Measurements from ENCODE around the gene COQ10B. TPM values are rescaled to one million over a fixed set of nuclear protein-coding genes. Genes with fewer than 3 reads are reported as not detected.

COQ10B gene
- total and polyA plus RNA-seq, 2 of the 4 experiments (the other 2 are of a cell fraction), result 9.5 to 28.7 TPM

DNA sequence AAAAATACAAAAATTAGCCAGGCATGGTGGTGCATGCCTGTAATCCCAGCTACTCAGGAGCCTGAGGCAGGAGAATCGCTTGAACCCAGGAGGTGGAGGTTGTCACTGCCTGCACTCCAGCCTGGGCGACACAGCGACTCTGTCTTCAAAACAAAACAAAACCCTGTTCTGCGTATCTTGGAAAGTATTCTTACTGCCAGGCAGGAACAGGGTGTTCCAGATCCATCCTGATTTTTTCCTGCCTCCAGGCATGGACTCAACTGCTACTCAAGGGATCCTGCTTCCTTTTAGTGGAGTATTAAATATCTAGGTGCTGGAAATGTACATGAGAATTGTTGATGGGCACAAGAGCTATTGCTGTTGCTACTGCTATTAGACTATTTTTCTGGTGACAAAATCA lies 34.0 kb downstream of the COQ10B start:
- H3K4ac ChIP-seq (ENCODE audit: low read depth, low read length), result no peak overlapping the region
- H3K4me2 ChIP-seq (ENCODE audit: low read depth, low read length), result no peak overlapping the region
- no peak overlapping the region for H2AFZ ChIP-seq (replicated peaks; ENCODE audit: low read length, poor library complexity)
- H2BK15ac ChIP-seq (ENCODE audit: low read depth, low read length), result no peak overlapping the region
- H4K20me1 ChIP-seq (ENCODE audit: insufficient read depth, low read length), result no peaks in the 10 kb centered on the region
- H3K23ac ChIP-seq (ENCODE audit: low read depth, low read length), result no peak overlapping the region
- dilution Hi-C loops (cut with HindIII; ENCODE audit: low sequenced_read_pairs, unreplicated experiment) (no loop called here), intact Hi-C loops (cut with micrococcal nuclease) (no loop called here), in situ Hi-C loops (cut with MboI; ENCODE audit: low sequenced_read_pairs) (no loop called here)
- no peak overlapping the region for H3K18ac ChIP-seq (ENCODE audit: low read depth, low read length)
- H4K5ac ChIP-seq (ENCODE audit: low read depth, low read length), result no peak overlapping the region
- H3K14ac ChIP-seq (replicated peaks; ENCODE audit: low read depth, low read length), result no peak overlapping the region
- H2AK9ac ChIP-seq (replicated peaks; ENCODE audit: low read depth, low read length, poor library complexity), result no peak overlapping the region
- H3K4me3 ChIP-seq (ENCODE audit: insufficient read depth, low read depth, low read length), result no peak overlapping the region
- no peak for TF ChIP-seq NFE2L2 (IDR thresholded peaks at IDR 0.05; ENCODE audit: low read depth, low read length)
- no peak for TF ChIP-seq RFX5 (IDR thresholded peaks at IDR 0.05; ENCODE audit: low read depth, low read length)
- no peak for TF ChIP-seq RCOR1 (IDR thresholded peaks at IDR 0.05; ENCODE audit: insufficient replicate concordance, low read length)
- no peak for TF ChIP-seq MXI1 (IDR thresholded peaks at IDR 0.05; ENCODE audit: borderline replicate concordance, low read depth, low read length)
- no peak for TF ChIP-seq POLR2A (IDR thresholded peaks at IDR 0.05; ENCODE audit: low read depth, low read length)
- no peak overlapping the region for H3K9ac ChIP-seq (ENCODE audit: low read depth, low read length)
- H2BK5ac ChIP-seq (ENCODE audit: low read depth, low read length, poor library complexity, severe bottlenecking), result no peak overlapping the region
- H4K91ac ChIP-seq (ENCODE audit: insufficient read depth, low read depth, low read length), result no peak overlapping the region
- H2AK5ac ChIP-seq (ENCODE audit: low read depth, low read length), result no peak overlapping the region
- H3K9me3 ChIP-seq (ENCODE audit: control insufficient read depth, insufficient read depth, low read length), result peaks cover 10% of the 10 kb centered on the region
- no peak overlapping the region for H3K56ac ChIP-seq (ENCODE audit: extremely low read depth, insufficient read depth, low read length)
- CTCF ChIA-PET, result no interaction called here
- no TSS peak for BruUV-seq (replicated peaks)
- no peak overlapping the region for H4K8ac ChIP-seq (ENCODE audit: low read depth in 2 of 2, low read length in 2 of 2)
- POLR2A ChIA-PET (ENCODE audit: unreplicated experiment), result no interaction called here
- ATAC-seq (ENCODE audit: low read depth) (no peak), DNase-seq (no peak)
- no peaks in the 10 kb centered on the region for H3K27me3 ChIP-seq (ENCODE audit: control insufficient read depth, insufficient read depth, low read length)
- no peak overlapping the region for H2BK120ac ChIP-seq (ENCODE audit: low read depth, low read length)
- H3K4me1 ChIP-seq (ENCODE audit: control insufficient read depth, insufficient read depth, low read length), result no peaks in the 10 kb centered on the region
- 100% methylated on average over 3 of the region's 4 CpGs; no CpG with 5 or more reads in 1 of the 2 experiments for WGBS, 2 experiments (ENCODE audit: extremely low coverage in 2 of 2, insufficient read length in 1 of 2)
- H3K9me1 ChIP-seq (ENCODE audit: insufficient read depth, low read length), result no peaks in the 10 kb centered on the region; the same call in 1 of the 2 replicates
- H3K79me1 ChIP-seq (ENCODE audit: low read depth in 1 of 2, low read length in 2 of 2), result peaks cover 4 to 7% of the 10 kb centered on the region in 2 experiments; a peak in 3 of 4 replicates
- H3K27ac ChIP-seq (ENCODE audit: insufficient read depth, low read length), result no peak overlapping the region
- H3K36me3 ChIP-seq (ENCODE audit: control insufficient read depth, insufficient read depth, low read length), result peaks cover 43% of the 10 kb centered on the region
- H2BK20ac ChIP-seq (ENCODE audit: low read depth, low read length), result no peak overlapping the region

Measured in IMR-90 (cell line).